Raji (cell line): ENCODE data around the gene UAP1L1.
A peak's percentile ranks its signal among the peaks of the same experiment; 100 is the strongest.

Source experiments
- POLR2A ChIP-seq: IDR thresholded peaks from 2 replicates; pipeline ENCODE4 v1.6.1; 2011; ENCODE audit warnings: low read depth, low read length, control low read depth; ENCODE audit not compliant: insufficient read depth

Gene UAP1L1

DNA sequence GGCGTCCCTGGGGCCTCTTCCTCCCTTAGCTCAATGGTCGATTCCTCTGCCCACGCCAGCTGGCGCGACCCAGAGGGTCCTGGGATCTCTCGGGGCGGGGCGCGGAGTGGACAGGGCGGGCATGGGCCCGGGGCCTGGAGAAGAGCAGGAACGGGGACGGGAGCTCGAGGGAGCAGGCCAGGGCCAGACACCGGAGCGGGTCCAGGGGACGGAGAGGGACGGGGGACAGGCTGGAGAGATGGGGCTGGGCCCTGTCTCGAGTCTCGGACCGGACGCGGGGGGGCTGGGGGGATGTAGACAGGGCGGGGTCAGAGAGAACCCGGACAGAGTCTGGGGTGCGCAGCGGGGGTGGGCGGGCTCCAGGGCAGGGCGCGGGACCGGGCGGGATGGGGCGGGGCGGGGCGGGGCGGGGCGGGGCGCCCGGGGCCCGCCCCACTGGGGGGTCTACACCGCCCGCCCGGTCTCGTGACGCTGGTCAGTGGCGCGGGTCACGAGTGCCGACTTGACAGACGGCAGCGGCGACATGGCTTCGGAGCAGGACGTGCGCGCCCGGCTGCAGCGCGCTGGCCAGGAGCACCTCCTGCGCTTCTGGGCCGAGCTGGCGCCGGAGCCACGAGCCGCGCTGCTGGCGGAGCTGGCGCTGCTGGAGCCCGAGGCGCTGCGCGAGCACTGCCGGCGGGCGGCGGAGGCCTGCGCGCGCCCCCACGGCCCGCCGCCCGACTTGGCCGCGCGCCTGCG is at the start of gene UAP1L1:
Gene UAP1L1 (plus strand): TSS at position 508 of the 738 bp plus-strand sequence. CDS start 16 bp downstream, at position 524.
- peak; percentile 75 for TF ChIP-seq POLR2A

DNA sequence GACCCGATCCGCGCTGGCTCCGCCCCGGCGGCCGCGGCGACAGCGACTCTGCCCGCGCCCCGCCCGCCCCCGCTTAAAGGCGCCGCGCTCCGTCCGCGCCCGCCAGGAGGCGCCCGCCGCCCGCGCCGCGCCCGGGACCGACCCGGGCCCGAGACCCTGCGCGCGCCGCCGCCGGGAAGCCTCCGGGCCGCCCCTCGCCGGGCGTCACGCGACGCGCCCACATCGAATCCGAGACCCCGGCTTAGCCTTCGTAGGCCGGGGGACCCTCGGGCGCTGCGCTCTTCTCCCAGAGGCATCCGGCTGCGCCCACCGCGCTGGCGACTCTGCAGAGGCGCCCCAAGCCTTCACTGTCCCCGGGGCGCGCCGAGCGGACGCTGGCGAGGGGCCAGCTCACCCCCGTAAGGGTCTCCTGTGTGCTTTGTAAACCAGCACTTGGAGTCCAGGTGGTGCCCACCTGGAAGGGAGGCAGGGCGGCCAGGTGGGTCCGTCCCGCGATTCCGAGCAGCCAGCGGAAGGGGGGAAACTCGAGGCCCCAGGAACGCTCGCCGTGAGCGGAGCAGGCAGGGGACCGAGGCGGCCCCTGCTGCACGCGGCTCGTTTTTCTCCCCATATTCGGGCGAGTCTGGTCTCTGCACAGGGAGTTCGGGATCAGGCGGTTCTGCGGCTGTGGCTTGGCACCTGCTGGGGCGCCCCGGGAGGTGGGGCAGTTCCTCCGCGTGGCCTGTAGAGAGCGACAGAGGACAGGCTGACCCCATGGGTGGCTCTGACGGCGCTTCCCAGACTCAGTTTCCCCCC is 48.9 kb upstream of the UAP1L1 start:
- TF ChIP-seq POLR2A: no peak

DNA sequence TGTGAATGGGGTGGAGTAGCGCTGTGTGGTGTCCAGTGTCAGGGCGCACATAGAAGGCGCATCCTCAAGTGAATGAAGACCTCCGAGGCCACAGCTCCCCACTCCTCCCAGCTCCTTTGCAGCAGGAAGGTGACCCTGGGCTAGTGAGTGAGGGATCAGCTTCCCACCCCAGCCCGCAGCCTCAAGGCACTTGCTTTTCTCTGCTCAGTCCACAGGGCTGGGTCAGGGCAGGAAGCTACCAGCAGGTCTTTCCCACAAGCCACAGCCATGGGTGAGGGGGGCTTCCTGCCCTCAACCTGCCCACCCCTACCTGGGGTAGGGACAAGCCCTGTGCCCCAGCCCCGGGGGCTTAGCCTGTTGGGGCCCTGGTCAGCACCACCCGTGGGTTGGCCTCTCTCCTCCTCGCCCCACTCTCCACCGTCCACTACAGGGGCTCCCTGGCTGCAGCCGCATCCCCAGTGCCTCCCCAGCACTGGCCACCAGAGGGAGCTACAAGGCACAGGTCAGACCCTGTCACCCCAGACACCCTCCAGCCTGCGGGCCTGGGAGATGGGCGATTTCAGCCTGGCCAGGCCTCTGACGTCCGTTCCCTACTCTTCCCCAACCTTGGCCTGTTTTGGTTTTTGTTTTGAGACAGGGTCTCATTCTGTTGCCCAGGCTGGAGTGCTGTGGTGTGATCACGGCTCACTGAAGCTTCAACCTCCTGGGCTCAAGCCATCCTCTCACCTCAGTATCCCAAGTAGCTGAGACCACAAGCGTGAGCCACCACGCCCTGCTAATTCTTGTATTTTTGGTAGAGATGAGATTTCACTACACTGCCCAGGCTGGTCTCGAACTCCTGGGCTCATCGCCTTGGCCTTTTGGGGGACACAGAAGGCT is 48.0 kb upstream of the UAP1L1 start:
- TF ChIP-seq POLR2A: no peak

DNA sequence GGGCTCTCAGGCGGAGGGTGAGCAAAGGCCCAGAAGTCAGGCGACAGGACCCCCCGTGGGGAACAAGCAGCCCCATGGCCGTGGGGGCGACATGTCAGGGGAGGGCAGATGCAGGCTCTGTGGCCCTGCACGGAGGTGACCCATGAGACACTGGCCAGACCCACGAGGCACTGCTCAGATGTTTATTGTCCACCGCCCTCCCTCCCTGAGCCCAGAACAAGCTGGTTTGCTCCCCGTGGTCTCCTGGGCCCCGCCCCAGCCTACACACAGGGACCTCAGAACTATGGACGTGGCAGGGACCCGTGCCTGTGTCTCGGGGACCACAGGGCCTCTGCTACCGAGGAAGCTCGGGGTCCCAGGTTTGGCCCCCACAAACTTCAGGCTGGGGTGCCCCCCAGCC is 47.3 kb upstream of the UAP1L1 start:
- no peak for TF ChIP-seq POLR2A

GRCh38 chr9:137030538-137031527 is 46.5 kb upstream of the UAP1L1 start:
- TF ChIP-seq POLR2A: no peak

DNA sequence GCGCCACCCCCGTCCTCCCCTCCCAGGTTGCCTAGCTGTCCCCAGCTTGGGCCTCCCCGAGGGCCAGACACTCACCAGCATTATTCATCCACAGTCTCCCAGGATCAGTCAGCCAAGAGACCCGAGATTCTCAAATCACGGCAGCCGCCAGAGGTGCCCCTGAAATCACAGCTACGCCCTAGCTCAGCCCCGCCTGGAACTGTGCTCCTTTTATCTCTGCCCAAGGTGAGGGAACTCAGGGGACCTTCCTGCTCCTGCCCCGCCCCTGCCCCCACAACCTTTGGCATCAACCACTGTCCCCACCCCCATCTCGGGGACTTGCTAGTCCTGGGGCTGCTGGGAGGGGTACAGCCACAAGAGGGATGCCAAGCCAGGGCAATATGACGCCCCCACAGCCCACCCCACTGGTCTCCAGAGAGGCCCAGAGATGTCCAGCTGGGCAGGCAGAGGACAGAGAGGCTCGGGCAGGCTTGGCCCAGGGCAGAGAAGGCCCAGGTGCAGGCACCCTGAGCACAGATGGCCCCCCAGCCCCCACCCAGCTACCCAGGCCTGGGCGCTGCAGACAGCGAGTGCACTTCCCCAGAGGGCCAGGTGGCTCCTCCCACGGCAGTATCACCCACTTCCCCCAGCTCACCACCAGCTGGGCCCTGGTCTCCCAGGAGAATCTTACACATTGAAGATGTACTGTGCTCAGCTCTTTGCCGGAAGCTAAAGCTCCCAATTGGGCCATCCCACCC is 45.2 kb upstream of the UAP1L1 start, which contains the start of gene FUT7:
Gene FUT7 (minus strand): TSS at position 185 of the 737 bp plus-strand sequence. CDS start 97 bp downstream, at position 88.
- TF ChIP-seq POLR2A: peak; percentile 38; the same call in 1 of the 2 replicates

GRCh38 chr9:137032858-137033257 is 44.5 kb upstream of the UAP1L1 start:
- no peak for TF ChIP-seq POLR2A

GRCh38 chr9:137034039-137034708 is 43.1 kb upstream of the UAP1L1 start:
- TF ChIP-seq POLR2A: no peak

- TF ChIP-seq POLR2A: peak; percentile 39; the same call in 1 of the 2 replicates
These were observed 42.4 kb upstream of the UAP1L1 start for GRCh38 chr9:137034709-137035506.

DNA sequence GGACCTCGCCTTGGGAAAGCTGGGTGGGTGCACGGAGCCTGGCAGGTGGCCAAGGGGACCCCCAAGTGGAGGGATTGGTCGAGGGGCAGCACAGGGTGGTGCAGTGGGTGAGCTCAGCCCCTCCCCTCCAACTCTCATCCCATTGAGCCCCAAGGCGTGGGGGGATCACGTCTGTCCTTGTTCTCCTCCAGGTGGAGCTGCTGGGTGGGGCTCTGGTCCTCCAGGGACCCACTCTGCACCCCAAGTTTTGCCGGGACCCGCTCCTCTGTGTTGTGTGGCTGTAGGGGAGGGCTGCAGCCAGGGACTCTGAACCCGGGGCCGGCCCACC is 41.8 kb upstream of the UAP1L1 start:
- no peak for TF ChIP-seq POLR2A

GRCh38 chr9:137035937-137036336 is 41.4 kb upstream of the UAP1L1 start:
- TF ChIP-seq POLR2A: no peak

DNA sequence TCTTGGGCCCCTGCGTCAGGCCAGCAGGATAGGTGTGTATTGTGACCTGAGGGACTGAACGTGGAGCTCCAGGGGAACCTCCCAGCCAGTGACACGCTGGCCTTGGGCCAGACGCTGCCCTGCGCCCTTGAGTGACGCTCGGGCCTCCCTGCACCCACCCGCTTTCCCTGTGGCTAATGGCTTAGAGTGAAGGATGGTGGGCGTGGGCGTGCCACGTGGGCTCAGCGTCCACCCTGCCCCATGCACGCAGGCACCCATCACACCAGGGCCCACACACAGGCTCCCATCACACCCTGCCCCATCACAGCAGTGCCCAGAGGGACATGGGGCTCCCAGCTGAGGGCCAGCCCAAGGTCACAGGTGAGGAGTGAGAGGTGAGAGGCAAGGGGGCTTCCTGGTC is 40.3 kb upstream of the UAP1L1 start:
- no peak for TF ChIP-seq POLR2A
